Stimulated activated CD4-positive, alpha-beta T cell treated with anti-CD3 and anti-CD28 coated beads, Interleukin-2, amount 100 ng/mL, for 24 hours (primary cell): ENCODE measurements around the gene TRIO.
"Not testable (repeated sequence)": the region's sequence is repeated elsewhere in the genome, so short reads cannot be mapped to it uniquely, and the experiment has no call there.

ENCODE experiments used
- DNase-seq, 2 donors: peaks; one replicate each; pipeline ENCODE4 v3.0.0-alpha.2; 2020

The TRIO gene

DNA sequence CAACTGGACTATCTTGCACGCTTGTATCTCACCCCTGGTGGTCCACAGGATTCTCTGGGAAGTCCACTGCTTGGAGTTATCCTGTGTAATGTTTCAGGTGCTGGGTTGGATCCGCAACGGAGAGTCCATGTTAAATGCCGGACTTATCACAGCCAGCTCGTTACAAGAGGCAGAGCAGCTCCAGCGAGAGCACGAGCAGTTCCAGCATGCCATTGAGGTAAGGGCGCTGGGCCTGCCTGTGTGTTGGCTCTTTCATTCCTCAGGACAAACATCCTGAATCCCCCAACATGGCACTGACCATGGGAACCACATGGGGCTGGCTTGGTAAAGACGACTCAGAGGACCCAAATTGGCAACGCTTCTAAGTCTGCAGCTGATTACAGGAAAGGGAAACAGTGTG lies 223.6 kb downstream of the TRIO start:
- no peak for DNase-seq

DNA sequence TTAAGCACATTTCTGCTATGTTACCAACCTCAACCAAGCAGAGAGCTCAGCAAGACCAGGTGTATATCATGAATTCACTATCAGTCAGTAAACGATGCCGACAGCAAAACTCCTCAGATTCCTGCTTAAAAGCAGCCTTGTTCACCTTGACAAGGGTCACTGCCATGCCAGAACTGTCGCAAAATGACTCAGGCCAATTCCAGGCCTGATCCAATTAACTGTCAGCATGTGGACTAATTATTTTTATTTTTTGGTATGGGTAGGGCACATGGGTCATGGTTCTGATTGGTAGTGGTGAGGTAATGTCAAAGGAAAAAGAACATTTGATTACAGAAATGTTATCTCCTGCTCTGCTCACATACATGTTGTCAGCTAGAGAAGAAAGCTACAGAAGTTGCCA lies 224.2 kb downstream of the TRIO start:
- DNase-seq: no peak

DNA sequence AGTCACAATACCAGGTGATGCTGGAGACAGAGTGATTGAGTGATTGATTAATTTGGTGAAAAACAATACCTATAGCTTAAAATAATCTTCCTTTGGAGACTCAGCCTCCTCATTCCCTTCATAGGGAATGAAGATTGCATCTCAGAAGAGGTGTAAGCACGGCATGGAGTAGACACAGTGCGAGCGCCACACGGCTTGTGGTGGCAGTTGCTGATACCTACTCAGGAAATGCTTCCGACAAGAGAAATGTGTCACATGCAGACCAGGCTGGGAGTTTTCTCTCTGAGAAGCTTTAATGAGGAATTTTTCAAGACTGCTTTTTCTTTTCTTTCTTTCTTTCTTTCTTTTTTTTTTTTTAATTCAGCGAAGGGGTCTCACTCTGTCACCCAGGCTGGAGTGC lies 226.6 kb downstream of the TRIO start:
- DNase-seq: no peak

DNA sequence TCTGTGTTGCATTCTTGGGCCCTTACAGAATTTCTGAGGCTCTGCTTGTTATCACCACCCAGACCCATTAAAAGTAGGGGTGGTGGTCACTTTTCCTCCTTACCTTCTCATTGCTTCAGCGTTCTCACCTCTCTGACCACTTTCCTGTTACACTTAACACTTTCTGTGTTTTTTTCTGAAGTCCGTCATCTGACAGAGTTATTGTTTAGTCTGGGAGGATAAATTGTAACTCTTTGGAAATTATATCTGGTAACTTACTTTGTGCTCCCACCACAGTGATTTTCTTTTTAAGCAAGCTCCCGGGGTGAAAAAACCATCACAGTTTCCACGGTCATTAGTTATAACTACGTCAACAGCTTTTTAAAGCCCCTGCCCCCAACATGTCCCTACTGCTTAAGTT lies 227.2 kb downstream of the TRIO start:
- DNase-seq: no peak

DNA sequence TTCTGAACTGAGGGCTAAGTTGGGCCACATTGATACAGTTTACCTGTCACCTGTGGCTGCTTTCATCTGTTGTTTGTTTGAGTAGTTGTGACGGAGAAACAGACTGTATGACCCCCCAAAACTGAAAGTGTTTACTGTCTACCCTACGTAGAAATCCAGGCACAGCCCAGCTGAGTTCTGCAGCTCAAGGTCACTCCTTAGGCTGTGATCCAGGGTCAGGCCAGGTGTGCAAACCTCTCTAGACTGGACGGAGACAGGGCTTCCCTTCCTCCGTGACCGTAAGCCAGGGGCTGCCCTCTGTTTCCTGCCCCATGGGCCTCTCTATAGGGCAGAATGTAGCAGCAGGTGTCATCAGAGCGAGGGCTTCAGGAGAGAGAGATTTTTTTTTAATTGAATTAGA lies 230.5 kb downstream of the TRIO start:
- no peak for DNase-seq

DNA sequence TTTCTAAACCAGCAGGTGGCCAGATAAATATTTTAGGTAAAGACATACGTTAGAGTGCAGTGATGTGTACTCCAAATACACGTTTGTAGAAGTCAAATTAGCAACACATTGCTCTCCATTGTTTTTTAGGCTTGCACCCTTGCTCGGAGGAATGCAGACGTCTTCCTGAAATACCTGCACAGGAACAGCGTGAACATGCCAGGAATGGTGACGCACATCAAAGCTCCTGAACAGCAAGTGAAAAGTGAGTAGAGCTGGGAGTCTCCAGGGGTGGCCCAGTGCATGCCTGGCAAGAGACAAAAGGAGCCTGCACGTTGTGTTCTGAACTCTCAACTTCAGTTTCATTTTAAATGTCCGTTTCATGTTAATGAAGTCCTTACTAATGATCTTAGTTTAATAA lies 231.0 kb downstream of the TRIO start:
- no peak for DNase-seq

DNA sequence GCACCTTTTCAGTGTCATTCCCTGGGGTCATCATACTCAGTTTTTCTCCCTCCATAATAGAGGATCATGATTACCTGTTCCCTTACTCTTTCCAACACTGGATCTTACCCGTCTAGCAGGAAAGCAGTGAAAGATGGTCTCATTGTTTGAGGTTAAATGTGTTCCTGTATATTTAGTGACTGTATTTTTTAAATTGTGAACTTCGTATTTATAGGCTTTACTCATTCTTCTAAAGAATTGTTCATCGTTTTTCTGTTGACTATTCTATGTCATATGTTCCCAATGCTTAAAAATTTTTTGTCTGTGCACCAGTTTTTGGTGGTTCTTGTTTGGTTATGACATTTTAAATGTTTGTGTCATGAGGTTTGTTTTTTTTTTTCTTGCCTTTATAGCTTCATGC lies 233.6 kb downstream of the TRIO start:
- no peak for DNase-seq

DNA sequence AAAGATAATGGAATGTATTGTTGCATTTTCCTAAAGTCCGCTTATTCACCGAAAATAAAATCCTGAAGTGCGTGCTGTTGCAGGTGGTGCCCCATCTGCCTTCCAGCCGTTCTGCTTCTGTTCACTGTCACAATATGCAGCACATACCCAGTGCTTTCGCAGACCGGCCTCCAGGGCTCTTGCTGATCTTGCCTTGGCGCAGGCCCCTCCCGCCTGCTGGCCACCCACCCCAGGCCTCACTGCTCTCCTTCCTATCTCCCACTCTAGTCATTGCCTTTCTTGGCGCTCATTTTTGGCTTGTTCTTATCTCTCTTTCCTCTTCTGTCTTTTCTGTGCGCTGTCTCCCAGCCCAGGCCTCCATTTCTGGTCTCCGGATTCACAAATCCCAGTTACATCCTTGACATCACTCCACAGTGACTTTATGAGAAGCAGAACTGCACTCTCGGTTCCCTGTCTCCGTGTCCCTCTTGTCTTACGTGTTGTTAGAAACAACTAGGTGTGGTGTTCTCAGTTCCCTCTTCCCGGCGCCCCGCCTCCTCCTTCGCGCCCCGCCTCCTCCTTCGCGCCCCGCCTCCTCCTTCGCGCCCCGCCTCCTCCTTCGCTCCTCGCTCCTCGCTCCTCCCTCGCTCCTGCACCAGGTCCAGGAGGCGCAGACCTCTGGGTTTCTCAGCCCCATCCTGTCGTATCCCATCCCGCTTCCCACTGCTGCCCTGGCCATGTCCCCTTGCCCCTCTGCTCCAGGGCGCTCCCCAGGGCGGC lies 236.8 kb downstream of the TRIO start:
- DNase-seq: no peak

DNA sequence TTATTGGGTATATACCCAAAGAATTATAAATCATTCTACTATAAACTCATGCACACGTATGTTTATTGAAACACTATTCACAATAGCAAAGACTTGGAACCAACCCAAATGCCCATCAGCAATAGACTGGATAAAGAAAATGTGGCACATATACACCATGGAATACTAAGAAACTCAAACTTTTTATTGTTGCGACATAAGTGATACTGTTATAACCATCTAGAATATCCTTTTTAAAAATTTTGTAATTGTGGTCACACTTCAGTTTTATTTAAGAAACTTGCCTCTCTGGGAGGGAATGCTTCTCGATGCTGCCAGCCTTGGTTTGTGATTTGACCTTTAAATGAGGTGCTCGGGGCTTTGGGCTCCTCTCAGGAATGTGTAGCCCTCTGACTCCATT lies 237.6 kb downstream of the TRIO start:
- DNase-seq: no peak

DNA sequence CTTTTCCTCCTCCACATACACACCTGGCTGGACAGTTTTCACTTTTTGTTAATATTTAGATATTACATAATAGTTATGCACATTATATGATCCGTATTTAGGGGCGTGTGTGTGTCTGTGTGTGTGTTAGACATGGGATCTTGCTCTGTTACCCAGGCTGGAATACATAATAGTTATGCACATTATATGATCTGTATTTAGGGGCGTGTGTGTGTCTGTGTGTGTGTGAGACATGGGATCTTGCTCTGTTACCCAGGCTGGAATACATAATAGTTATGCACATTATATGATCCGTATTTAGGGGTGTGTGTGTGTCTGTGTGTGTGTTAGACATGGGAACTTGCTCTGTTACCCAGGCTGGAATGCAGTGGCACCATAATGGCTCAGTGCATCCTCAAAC lies 239.5 kb downstream of the TRIO start:
- no peak for DNase-seq

DNA sequence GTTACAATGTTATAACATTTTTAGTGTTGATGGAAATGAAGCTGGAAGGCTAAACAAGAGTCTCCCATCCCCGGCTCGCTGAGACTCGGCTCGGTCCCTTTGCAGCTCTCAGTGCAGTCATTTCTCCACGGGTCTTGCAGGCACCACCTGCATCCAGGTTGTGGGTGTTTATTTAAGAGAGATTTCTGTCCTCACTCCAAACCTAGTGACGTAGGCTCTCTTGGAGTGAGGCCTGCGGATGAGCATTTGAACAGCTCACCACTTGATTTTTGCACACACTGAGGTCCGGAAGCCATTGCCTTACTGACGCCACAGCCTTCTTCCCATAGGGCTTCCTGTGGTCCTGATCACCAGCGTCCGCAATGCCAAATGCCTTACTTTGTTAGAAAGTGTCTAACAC lies 240.8 kb downstream of the TRIO start:
- no peak for DNase-seq

DNA sequence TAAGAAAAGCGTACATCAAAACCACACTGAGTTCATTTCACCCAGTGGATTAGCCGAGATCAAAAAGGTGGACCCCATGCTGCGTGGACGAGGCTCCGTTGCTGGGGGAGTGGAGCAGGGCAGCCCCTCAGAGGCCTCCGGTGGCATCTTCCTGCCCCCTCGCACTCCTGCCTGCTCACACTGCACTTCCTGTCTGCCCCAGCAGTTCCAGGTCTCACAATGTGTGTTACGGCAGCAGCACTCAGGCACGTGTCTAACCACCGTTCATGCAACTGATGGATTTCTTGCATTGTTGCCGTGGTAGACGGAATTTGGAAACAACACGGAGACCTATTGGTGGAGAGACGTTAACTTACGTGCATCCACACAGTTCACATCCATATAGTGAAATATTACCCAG lies 241.9 kb downstream of the TRIO start:
- DNase-seq: no peak

DNA sequence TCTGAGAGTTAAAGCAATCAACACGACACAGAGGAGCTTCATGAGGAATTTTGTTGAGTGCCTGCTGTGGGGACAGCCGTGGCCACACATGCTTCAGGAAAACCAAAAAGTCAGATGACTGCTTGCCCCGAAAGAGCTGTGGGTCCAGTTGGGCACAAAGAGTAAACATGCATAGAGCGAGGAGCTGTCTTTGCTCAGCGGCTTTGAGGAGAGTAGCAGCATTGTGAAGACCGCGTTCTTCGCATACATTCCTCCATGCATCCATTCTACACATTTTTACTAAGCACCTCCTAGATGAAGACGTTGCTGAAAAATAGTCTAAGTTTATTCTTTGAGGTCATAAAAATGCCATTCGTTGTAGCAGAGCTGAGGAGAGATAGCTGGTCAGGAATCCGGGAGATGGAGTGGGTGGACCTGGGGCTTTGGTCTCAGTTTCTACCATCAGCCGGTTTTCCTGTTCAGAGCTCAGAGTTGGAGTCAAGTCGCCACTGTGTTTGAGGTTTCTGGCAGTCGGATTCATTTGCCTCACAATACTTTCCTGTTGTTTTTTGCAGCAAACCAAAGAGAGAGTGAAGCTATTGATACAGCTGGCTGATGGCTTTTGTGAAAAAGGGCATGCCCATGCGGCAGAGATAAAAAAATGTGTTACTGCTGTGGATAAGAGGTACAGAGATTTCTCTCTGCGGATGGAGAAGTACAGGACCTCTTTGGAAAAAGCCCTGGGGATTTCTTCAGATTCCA lies 243.9 kb downstream of the TRIO start:
- DNase-seq: no peak

DNA sequence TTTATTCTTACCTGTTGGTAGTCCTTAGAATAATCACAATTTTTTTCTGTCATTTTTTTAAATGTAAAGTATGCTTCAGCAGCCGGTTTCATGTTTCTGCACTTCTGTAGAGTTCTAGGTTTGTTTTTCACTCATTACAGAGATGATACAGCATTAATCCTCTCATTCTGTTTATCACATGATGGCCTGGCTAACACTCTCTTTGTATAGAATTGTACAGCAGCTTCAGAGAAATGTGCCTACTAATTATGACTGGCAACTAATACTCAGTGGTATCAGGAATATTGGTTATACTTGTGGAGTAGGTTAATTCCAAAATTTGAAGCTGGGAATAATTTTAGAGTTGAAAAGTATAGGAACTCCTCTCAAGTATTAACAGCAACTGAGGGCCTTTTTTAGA lies 245.6 kb downstream of the TRIO start:
- no peak for DNase-seq

DNA sequence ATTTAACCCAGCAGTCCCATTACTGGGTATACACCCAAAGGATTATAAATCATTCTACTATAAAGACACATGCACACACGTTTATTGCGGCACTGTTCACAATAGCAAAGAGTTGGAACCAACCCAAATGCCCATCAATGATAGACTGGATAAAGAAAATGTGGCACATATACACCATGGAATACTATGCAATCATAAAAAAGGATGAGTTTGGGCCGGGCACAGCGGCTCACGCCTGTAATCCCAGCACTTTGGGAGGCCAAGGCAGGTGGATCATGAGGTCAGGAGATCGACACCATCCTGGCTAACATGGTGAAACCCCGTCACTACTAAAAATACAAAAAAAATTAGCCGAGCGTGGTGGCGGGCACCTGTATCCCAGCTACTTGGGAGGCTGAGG lies 249.4 kb downstream of the TRIO start:
- not testable (repeated sequence) for DNase-seq

DNA sequence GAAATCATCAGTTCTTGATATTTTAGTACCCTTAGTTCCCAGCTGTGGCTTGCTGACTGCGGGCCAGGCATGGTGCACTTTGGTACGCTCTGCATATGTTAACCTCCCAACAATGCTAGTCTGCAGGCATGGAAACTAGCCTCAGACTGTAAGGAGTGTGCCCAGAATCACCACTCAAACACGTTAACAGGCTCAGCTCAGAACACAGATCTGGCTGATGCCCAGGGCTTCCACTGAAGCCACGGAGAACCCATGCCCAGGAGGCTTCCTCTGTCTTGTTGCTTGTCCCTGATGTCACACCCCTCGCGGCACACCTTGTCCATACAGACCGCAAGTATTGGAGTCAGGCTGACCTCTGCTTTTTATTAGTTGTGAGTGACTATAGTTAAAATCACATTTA lies 251.2 kb downstream of the TRIO start:
- DNase-seq: no peak

DNA sequence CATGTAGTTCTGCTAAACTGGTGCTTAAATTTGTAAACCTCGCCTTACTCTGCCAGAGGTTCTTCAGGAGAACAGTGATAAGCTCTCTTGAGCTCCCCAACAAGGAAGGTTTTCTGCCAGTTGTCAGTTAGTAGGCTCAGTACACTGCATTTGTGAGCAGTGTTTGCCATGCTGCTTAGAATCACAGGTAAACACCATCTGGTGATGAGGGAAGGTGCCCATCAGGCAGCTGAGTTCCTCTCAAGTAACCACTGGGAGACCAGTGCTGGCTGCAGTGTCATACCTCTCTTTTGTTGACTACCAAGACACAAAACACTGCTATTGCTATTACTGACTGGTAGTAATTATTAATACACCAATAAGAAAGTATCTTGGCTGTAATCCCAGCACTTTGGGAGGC lies 252.3 kb downstream of the TRIO start:
- DNase-seq: no peak

DNA sequence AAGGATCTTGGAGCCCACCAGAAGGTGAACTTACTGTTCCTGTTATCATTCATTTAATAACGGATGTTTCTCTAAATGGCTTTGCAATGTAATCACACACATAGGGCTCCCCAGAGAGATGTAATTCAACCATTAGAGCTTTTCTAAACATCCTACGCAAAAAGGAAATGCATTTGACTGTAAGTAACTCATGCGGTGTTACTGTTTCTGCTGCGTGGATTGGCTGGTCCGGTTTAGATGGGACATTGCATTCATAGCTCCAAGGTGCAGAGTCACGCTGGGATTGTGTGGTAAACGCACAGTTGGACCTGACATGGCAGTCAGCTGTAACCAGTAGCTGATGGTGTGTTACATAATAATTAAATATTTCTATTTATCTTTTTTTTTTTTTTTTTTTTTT lies 252.9 kb downstream of the TRIO start:
- no peak for DNase-seq

DNA sequence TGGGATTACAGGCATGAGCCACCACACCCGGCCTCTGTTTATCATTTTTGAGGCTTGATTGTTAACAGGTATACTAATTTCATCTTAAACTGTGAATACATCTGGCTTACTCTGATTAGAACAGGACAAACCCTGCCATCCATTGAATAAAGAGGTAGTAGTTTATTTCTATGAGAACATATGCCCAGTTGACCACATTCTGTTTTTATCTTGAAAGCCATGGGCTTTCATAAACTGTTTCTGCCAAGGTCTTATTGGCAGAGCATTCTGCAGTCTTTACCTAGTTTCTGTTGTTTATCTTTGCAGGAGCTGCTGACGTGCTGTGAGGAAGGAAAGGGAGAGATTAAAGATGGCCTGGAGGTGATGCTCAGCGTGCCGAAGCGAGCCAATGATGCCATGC lies 253.6 kb downstream of the TRIO start:
- DNase-seq: no peak

DNA sequence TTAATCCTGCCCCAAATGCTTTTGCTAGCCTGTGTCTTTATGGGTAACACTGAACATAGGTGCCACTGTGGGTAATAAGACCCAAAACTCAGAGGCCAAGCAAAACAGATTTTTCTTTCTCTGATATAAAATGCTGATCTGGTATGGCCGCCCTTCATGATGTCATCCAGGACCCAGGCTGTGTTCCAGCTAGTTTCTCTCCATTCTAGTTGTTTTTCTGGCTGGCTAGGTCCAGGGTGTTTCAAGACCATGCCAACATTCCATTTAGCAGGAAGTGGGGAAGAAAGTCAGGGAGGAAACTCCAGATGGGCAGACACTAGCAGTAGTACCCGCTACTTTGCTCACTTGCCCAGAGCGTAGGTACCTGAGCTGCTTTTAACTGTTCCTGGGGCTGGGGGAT lies 254.6 kb downstream of the TRIO start:
- no peak for DNase-seq

DNA sequence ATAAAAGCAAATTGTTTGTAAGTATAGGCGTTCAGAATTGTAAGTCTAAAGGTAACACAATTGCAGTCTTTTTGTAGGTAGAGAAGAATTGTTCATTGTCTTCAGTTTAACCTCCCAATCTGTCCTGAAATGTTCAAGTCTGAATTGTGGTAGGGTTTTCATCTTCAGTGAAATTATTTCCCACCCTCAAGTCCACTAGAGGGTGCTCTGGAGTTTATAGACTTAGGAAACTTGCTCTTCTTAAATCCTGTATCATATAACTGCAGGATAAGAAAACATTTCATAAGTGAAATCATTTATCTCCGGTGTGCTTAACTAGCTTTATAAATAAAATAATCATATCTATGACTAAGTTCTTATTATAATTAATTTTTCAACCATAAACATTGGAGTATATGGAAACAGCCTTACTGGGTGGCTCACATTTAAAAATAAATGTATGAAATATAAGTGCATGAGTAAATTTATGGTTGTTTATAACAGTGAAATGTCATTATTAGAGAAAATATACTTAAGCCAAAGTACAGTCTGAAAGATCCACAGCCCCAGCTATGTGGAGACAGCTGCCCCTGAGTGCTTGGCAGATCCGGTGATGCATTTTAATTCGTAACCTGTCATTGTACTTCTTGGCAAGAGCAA lies 256.0 kb downstream of the TRIO start:
- DNase-seq: no peak

DNA sequence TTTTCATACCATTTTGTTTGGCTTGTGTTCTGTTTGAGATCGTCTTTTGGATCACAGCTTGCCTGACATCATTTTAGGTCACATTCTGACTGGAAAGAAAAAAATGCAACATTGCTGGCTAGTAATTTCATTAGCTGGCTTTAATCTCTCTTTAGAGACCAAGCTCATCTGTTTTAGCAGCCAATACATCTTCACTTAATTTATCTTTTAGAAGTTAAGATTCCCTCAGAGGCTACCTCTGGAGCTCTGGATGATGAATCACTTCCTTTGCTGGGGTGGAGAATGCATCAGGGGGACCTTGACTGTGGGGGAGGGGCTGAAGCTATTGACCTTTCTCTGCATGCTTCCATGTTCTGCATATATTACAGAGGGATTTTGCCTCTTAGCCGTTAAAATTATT lies 256.9 kb downstream of the TRIO start:
- no peak for DNase-seq

DNA sequence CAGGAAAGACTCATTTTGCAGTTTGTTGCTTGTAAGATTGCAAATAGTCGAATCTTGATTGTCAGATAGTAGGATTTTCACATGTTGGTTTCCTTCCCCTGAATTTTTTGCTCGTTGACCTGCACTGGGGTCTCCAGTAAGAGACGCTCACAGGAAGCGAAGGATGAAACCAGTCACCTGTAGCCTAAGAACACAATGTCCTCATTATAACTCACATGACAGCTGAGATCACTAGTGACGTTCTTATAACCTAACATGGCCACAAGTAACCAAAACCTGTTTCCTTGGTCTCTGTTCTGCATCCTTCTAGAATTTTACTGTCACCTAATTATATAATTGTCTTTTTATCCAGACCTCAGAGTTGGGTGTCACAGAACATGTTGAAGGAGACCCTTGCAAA lies 257.5 kb downstream of the TRIO start:
- DNase-seq: no peak

DNA sequence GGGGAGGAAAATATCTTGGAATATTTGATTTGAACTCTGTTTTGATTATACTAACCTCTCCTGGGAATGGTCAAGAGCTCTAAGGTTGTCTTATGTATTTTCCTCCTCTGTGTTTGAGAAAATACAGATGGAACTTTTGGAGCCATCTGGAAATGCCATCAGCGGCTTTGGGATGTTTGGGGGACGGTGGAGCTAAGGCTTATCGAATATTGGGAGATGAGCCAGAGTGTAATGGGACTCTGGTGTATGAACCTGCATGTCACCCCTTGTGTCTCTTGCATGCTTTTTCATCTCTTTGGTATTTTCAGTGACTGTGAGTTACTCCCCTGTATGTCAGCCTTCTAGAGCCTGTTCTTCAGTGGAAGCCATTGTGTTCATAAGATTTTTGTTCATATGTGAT lies 258.5 kb downstream of the TRIO start:
- no peak for DNase-seq
